H9 (cell line): ENCODE data around the gene CALCA. TPM values are rescaled to one million over a fixed set of nuclear protein-coding genes. Genes with fewer than 3 reads are reported as not detected.

ENCODE experiments used
- DNase-seq: peaks from one replicate; pipeline ENCODE4 v3.0.0-alpha.2; 2017
- H2AFZ ChIP-seq: one replicate; pipeline ENCODE4 v1.6.1; 2013; ENCODE audit warnings: mild to moderate bottlenecking, low read length, control low read depth, moderate library complexity
- H2AK5ac ChIP-seq: 2 replicates; pipeline ENCODE4 v1.6.1; 2013; ENCODE audit warnings: low read length, control low read depth, mixed read lengths; ENCODE audit not compliant: insufficient read length
- H2BK120ac ChIP-seq: one replicate; pipeline ENCODE4 v1.6.1; 2013; ENCODE audit warnings: low read depth, mild to moderate bottlenecking, low read length, control low read depth, inconsistent platforms; ENCODE audit not compliant: poor library complexity, severe bottlenecking
- H2BK12ac ChIP-seq: 2 replicates; pipeline ENCODE4 v1.6.1; 2013; ENCODE audit warnings: low read length, control low read depth, mixed read lengths, low read depth; ENCODE audit not compliant: insufficient read length
- H2BK15ac ChIP-seq: 2 replicates; pipeline ENCODE4 v1.6.1; 2013; ENCODE audit warnings: low read depth, low read length, control low read depth
- H2BK20ac ChIP-seq: one replicate; pipeline ENCODE4 v1.6.1; 2013; ENCODE audit warnings: low read depth, mild to moderate bottlenecking, low read length, control low read depth, inconsistent platforms; ENCODE audit not compliant: poor library complexity, severe bottlenecking
- H2BK5ac ChIP-seq: 2 replicates; pipeline ENCODE4 v1.6.1; 2013; ENCODE audit warnings: low read length, control low read depth, mixed read lengths; ENCODE audit not compliant: insufficient read length
- H3K14ac ChIP-seq: 2 replicates; pipeline ENCODE4 v1.6.1; 2013; ENCODE audit warnings: low read length, control low read depth; ENCODE audit not compliant: insufficient read depth
- H3K18ac ChIP-seq: 2 replicates; pipeline ENCODE4 v1.6.1; 2013; ENCODE audit warnings: low read depth, mild to moderate bottlenecking, mixed read lengths, low read length, control low read depth; ENCODE audit not compliant: insufficient read length
- H3K23ac ChIP-seq: 2 replicates; pipeline ENCODE4 v1.6.1; 2013; ENCODE audit warnings: low read length, control low read depth, mixed read lengths, low read depth; ENCODE audit not compliant: insufficient read length
- H3K23me2 ChIP-seq: 2 replicates; pipeline ENCODE4 v1.6.1; 2013; ENCODE audit warnings: low read depth, mild to moderate bottlenecking, mixed read lengths, low read length, control low read depth; ENCODE audit not compliant: insufficient read length, poor library complexity, severe bottlenecking
- H3K27ac ChIP-seq: 2 replicates; pipeline ENCODE4 v1.5.1; 2013; ENCODE audit warnings: low read length, control low read depth, mixed read lengths, low read depth; ENCODE audit not compliant: insufficient read length
- H3K27me3 ChIP-seq: 2 replicates; pipeline ENCODE4 v1.6.1; 2013; ENCODE audit warnings: low read length, control low read depth, inconsistent platforms; ENCODE audit not compliant: insufficient read depth
- H3K4ac ChIP-seq: 2 replicates; pipeline ENCODE4 v1.6.1; 2013; ENCODE audit warnings: low read depth, mild to moderate bottlenecking, control low read depth, inconsistent platforms, low read length, moderate library complexity
- H3K4me1 ChIP-seq: 2 replicates; pipeline ENCODE4 v1.6.1; 2013; ENCODE audit warnings: low read length, control low read depth, inconsistent platforms; ENCODE audit not compliant: insufficient read depth
- H3K4me2 ChIP-seq: 2 replicates; pipeline ENCODE4 v1.6.1; 2013; ENCODE audit warnings: low read length, control low read depth, mixed read lengths; ENCODE audit not compliant: insufficient read length, insufficient read depth
- H3K56ac ChIP-seq: 2 replicates; pipeline ENCODE4 v1.6.1; 2013; ENCODE audit warnings: low read depth, mild to moderate bottlenecking, mixed read lengths, low read length, control low read depth; ENCODE audit not compliant: insufficient read length
- H3K79me1 ChIP-seq: 2 replicates; pipeline ENCODE4 v1.6.1; 2013; ENCODE audit warnings: low read depth, mild to moderate bottlenecking, moderate library complexity, low read length, control low read depth, inconsistent platforms; ENCODE audit not compliant: insufficient read depth, poor library complexity, severe bottlenecking
- H3K79me2 ChIP-seq: 2 replicates; pipeline ENCODE4 v1.6.1; 2013; ENCODE audit warnings: low read length, control low read depth, inconsistent platforms; ENCODE audit not compliant: insufficient read depth
- H3K9ac ChIP-seq: 2 replicates; pipeline ENCODE4 v1.6.1; 2013; ENCODE audit warnings: low read length, control low read depth, mixed read lengths; ENCODE audit not compliant: insufficient read length; ENCODE audit errors: extremely low read depth
- H3K9me3 ChIP-seq: one replicate; pipeline ENCODE4 v1.6.1; 2013; ENCODE audit warnings: low read depth, low read length, inconsistent platforms; ENCODE audit not compliant: control insufficient read depth
- H3T11ph ChIP-seq: one replicate; pipeline ENCODE4 v1.6.1; 2013; ENCODE audit warnings: mild to moderate bottlenecking, low read length, control low read depth, inconsistent platforms
- H4K20me1 ChIP-seq: one replicate; pipeline ENCODE4 v1.6.1; 2013; ENCODE audit not compliant: control insufficient read depth, insufficient read length, insufficient read depth
- H4K5ac ChIP-seq: 2 replicates; pipeline ENCODE4 v1.6.1; 2013; ENCODE audit warnings: low read depth, mild to moderate bottlenecking, mixed read lengths, low read length, control low read depth; ENCODE audit not compliant: insufficient read length
- H4K8ac ChIP-seq: replicated peaks from 2 replicates; pipeline ENCODE4 v1.6.1; 2013; ENCODE audit warnings: low read length, control low read depth, mixed read lengths, low read depth; ENCODE audit not compliant: insufficient read length
- H4K91ac ChIP-seq: 2 replicates; pipeline ENCODE4 v1.6.1; 2013; ENCODE audit warnings: low read depth, mild to moderate bottlenecking, moderate library complexity, mixed read lengths, low read length, control low read depth; ENCODE audit not compliant: insufficient read length
- H3K27ac Mint-ChIP-seq, 3 experiments: 2 replicates in 2 of 3; 3 replicates in 1 of 3; pipeline ENCODE4 v1.8.0; 2020 to 2021; ENCODE audit warnings: mixed read lengths in 3 of 3, mild to moderate bottlenecking in 1 of 3, moderate library complexity in 1 of 3
- H3K27me3 Mint-ChIP-seq: 2 replicates; pipeline ENCODE4 v1.8.0; 2021; ENCODE audit warnings: low read depth, mild to moderate bottlenecking, moderate library complexity, mixed read lengths
- H3K36me3 Mint-ChIP-seq, 3 experiments: 2 replicates in 2 of 3; 3 replicates in 1 of 3; pipeline ENCODE4 v1.8.0; 2020 to 2021; ENCODE audit warnings: low read depth in 3 of 3, mixed read lengths in 3 of 3; ENCODE audit not compliant: insufficient read depth in 1 of 3
- H3K4me1 Mint-ChIP-seq, 2 experiments: 2 replicates each; pipeline ENCODE4 v1.8.0; 2020; ENCODE audit warnings: mixed read lengths in 2 of 2
- H3K4me3 Mint-ChIP-seq, 2 experiments: 2 replicates in 1 of 2; 3 replicates in 1 of 2; pipeline ENCODE4 v1.8.0; 2020 to 2021; ENCODE audit warnings: mild to moderate bottlenecking in 2 of 2, mixed read lengths in 2 of 2, moderate library complexity in 1 of 2
- H3K9me3 Mint-ChIP-seq, 2 experiments: 2 replicates in 1 of 2; 3 replicates in 1 of 2; pipeline ENCODE4 v1.8.0; 2020; ENCODE audit warnings: mild to moderate bottlenecking in 2 of 2, mixed read lengths in 2 of 2, moderate library complexity in 1 of 2
- WGBS: extraction: QIAGEN DNeasy Blood & Tissue Kit; methylation state at CpG from one replicate; pipeline ENCODE4 v1.1.7; 2013; ENCODE audit warnings: missing lambda C conversion rate, low lambda C conversion rate, mixed read lengths; ENCODE audit not compliant: insufficient read length; ENCODE audit errors: extremely low coverage; 5-methylcytosine and 5-hydroxymethylcytosine counted together
- total RNA-seq: library from RNA; stranded (reverse); gene quantifications from 2 replicates; pipeline ENCODE4 v1.2.1, GENCODE V29; 2021
- TF ChIP-seq, protein P1 (sequence below): fragments of 200-600 bp; sonication (generic); conservative IDR thresholded peaks from 3 replicates; pipeline ENCODE4 v1.8.0; 2021; ENCODE audit warnings: antibody characterized with exemption, mild to moderate bottlenecking

The CALCA gene
- total RNA-seq, 1 experiment from 2014 or later: not detected

DNA sequence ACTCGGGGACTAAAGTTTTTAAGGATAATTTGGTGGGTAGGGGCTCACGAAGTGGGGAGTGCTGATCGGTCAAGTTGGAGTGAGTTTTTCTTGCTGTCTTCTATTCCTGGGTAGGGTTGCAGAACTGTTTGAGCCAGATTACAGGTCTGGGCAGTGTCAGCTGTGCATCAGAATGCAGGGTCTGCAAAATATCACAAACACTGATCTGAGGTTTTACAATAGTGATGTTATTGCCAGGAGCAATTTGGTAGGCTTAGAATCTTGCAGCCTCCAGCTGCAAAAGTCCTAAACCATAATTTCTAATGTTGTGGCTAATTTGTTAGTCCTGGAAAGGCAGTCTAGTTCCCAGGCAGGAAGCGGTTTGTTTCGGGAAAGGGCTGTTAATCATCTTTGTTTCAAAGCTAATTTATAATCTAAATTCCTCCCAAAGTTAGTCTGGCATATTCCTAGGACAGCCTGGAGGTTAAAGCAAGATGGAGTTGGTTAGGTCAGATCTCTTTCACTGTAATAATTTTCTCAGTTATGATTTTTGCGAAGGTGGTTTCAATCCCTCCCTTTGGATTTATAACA, 39.7 kb upstream of the CALCA start:
- Histone ChIP-seq H3K9ac (no peak overlapping the region), H3K79me2 (no peaks in the 10 kb centered on the region), H3T11ph (no peak overlapping the region), H4K8ac (no peak overlapping the region), H3K4me1 (no peaks in the 10 kb centered on the region), H3K4me2 (no peak overlapping the region), H3K79me1 (no peaks in the 10 kb centered on the region), H3K9me3 (no peaks in the 10 kb centered on the region), H3K27ac (no peak overlapping the region), H3K23ac (no peak overlapping the region), H2BK20ac (no peak overlapping the region), H3K18ac (no peak overlapping the region), H2BK5ac (no peak overlapping the region), H2AK5ac (no peak overlapping the region), H2BK15ac (no peak overlapping the region), H4K5ac (no peak overlapping the region), H2BK12ac (no peak overlapping the region), H3K56ac (no peak overlapping the region), H4K91ac (no peak overlapping the region), H2BK120ac (no peak overlapping the region), H4K20me1 (no peaks in the 10 kb centered on the region), H2AFZ (no peak overlapping the region), H3K4ac (no peak overlapping the region), H3K27me3 (no peaks in the 10 kb centered on the region; the same call in 1 of the 2 replicates), H3K23me2 (no peaks in the 10 kb centered on the region), H3K14ac (no peak overlapping the region)
- peaks cover 4 to 14% of the 10 kb centered on the region in 2 experiments; a peak in 4 of 5 replicates for H3K9me3 Mint-ChIP-seq
- TF ChIP-seq, protein P1, sequence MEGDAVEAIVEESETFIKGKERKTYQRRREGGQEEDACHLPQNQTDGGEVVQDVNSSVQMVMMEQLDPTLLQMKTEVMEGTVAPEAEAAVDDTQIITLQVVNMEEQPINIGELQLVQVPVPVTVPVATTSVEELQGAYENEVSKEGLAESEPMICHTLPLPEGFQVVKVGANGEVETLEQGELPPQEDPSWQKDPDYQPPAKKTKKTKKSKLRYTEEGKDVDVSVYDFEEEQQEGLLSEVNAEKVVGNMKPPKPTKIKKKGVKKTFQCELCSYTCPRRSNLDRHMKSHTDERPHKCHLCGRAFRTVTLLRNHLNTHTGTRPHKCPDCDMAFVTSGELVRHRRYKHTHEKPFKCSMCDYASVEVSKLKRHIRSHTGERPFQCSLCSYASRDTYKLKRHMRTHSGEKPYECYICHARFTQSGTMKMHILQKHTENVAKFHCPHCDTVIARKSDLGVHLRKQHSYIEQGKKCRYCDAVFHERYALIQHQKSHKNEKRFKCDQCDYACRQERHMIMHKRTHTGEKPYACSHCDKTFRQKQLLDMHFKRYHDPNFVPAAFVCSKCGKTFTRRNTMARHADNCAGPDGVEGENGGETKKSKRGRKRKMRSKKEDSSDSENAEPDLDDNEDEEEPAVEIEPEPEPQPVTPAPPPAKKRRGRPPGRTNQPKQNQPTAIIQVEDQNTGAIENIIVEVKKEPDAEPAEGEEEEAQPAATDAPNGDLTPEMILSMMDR: no peak
- H3K36me3 Mint-ChIP-seq: peaks cover 0 to 4% (median 3%) of the 10 kb centered on the region in 3 experiments; a peak in 4 of 7 replicates
- DNase-seq: no peak
- H3K4me3 Mint-ChIP-seq: no peak overlapping the region
- H3K27ac Mint-ChIP-seq: no peak overlapping the region
- H3K27me3 Mint-ChIP-seq: peaks cover 14% of the 10 kb centered on the region
- WGBS: no CpG with 5 or more reads among the region's 6 CpGs
- H3K4me1 Mint-ChIP-seq: no peaks in the 10 kb centered on the region
